ENCODE results near the gene F2R. TPM values are rescaled to one million over a fixed set of nuclear protein-coding genes. Genes with fewer than 3 reads are reported as not detected.
A peak's percentile ranks its signal among the peaks of the same experiment; 100 is the strongest.

The F2R gene
- total and polyA plus RNA-seq, 2 donors from 2014 or later, result 14.6 to 15.3 TPM

DNA sequence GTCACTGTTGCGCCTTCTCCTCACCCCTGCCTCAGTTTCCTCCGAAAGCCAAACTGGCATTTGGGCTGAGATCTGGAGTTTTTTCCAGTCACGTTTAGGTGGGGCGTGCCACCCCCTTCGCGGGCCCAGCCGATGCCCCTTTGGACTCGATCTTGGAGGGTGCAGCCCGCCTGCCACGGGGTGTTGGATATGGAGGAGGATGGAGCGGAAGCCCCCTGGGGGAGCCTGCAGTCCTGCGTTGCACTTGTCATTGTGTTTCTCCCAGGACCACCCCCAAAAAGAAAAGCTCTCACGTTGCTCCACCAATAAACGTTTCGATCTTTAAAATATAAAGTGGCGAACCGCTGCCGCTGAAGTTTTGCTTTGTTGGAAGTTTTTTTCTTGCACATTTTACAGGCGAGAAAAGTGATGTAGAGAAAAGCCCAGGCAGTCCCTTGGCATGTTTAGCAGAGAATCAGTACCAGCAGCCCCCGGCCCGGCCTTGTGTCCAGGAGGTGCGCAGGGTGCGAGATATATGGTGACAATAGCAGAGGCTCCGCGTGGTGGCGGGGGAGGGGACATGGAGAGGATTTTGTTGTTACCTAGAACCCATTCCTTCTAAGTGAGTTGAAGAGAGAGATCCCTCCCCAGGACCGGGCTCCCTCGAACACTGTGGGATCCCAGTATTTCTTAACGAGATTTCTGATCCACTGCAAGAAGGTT is 681 bp downstream of the F2R start:
- H3K9ac ChIP-seq (ENCODE audit: low read length in 3 of 3), result peak overlapping the region; percentile 20 to 71 (median 44)
- H3K36me3 ChIP-seq (ENCODE audit: control insufficient read depth in 2 of 3, insufficient read depth in 3 of 3, low read length in 3 of 3), result no peaks in the 10 kb centered on the region
- H3K27ac ChIP-seq (ENCODE audit: low read depth in 2 of 2, low read length in 2 of 2), result peak overlapping the region in 1 of 2 donors; percentile 63
- FAIRE-seq (no peak), DNase-seq (peak in 4 of 5 donors; percentile 50 to 68 (median 60))
- TF ChIP-seq, protein P1, sequence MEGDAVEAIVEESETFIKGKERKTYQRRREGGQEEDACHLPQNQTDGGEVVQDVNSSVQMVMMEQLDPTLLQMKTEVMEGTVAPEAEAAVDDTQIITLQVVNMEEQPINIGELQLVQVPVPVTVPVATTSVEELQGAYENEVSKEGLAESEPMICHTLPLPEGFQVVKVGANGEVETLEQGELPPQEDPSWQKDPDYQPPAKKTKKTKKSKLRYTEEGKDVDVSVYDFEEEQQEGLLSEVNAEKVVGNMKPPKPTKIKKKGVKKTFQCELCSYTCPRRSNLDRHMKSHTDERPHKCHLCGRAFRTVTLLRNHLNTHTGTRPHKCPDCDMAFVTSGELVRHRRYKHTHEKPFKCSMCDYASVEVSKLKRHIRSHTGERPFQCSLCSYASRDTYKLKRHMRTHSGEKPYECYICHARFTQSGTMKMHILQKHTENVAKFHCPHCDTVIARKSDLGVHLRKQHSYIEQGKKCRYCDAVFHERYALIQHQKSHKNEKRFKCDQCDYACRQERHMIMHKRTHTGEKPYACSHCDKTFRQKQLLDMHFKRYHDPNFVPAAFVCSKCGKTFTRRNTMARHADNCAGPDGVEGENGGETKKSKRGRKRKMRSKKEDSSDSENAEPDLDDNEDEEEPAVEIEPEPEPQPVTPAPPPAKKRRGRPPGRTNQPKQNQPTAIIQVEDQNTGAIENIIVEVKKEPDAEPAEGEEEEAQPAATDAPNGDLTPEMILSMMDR (IDR thresholded peaks at IDR 0.05; ENCODE audit: borderline replicate concordance, extremely low read depth, insufficient read depth), result no peak
- peaks cover 0 to 2% (median 0%) of the 10 kb centered on the region in 3 donors for H3K4me1 ChIP-seq (ENCODE audit: control insufficient read depth in 2 of 3, insufficient read depth in 2 of 3, low read depth in 1 of 3, low read length in 3 of 3)
- peaks cover 2% of the 10 kb centered on the region for H3K27me3 ChIP-seq (ENCODE audit: control insufficient read depth, insufficient read depth, low read length)
- peak overlapping the region; percentile 53 to 78 (median 64) for H3K4me3 ChIP-seq (ENCODE audit: low read length in 3 of 3)
- intact Hi-C loops (cut with DNase I), result no loop called here
- H3K9me3 ChIP-seq (ENCODE audit: control insufficient read depth in 2 of 3, insufficient read depth in 1 of 3, low read length in 3 of 3), result no peaks in the 10 kb centered on the region

DNA sequence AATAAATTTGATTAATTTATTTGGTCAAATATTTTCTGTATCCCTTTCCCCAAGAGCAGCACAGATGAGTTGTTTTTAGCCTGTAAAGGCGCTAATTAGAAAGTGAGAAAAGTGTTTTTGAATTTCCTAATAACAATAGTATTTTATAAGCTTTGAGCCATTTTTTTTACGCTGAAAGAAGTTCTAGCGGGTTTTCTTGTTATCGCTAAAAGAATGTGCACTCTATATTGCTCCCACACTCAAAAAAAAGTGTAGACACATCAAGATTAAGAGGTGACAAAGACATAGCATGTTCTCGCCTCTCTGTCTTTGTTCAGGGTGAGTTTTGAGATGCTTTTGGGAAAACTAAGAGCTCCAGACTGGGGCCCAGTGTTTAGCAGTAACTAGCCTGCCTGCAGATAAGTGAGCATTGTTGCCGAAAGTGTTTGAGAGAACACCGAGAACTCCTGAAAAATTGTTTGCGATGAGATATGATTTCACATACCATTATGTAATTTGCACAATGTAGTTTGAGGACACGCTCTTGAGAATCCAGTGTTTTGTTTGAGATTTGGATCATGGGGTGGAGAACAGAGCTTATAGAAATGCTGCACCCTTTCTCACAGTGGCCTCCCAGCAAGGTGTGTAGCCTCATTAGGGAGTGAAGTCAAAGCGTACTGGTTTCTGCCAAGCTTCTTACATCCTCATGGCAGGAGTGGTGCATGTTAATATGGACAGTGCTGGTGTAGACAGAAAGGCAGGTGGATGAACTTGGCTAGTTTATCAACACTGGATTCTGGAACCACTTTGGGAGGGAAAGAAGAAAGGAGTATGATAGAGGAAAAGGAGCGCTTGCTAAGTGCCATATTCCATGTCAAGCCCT is 1.5 kb downstream of the F2R start:
- TF ChIP-seq, protein P1 (IDR thresholded peaks at IDR 0.05; ENCODE audit: borderline replicate concordance, extremely low read depth, insufficient read depth), result no peak
- Histone ChIP-seq H3K4me3 (ENCODE audit: low read length in 3 of 3) (peak overlapping the region; percentile 53 to 78 (median 64)), H3K9me3 (ENCODE audit: control insufficient read depth in 2 of 3, insufficient read depth in 1 of 3, low read length in 3 of 3) (no peaks in the 10 kb centered on the region), H3K9ac (ENCODE audit: low read length in 3 of 3) (peak overlapping the region; percentile 22 to 55 (median 44)), H3K27ac (ENCODE audit: low read depth in 2 of 2, low read length in 2 of 2) (no peak overlapping the region), H3K27me3 (ENCODE audit: control insufficient read depth, insufficient read depth, low read length) (peaks cover 2% of the 10 kb centered on the region), H3K36me3 (ENCODE audit: control insufficient read depth in 2 of 3, insufficient read depth in 3 of 3, low read length in 3 of 3) (no peaks in the 10 kb centered on the region), H3K4me1 (ENCODE audit: control insufficient read depth in 2 of 3, insufficient read depth in 2 of 3, low read depth in 1 of 3, low read length in 3 of 3) (peaks cover 0 to 2% (median 0%) of the 10 kb centered on the region in 3 donors)
- no peak for FAIRE-seq
- no peak for DNase-seq
- intact Hi-C loops (cut with DNase I), result no loop called here

DNA sequence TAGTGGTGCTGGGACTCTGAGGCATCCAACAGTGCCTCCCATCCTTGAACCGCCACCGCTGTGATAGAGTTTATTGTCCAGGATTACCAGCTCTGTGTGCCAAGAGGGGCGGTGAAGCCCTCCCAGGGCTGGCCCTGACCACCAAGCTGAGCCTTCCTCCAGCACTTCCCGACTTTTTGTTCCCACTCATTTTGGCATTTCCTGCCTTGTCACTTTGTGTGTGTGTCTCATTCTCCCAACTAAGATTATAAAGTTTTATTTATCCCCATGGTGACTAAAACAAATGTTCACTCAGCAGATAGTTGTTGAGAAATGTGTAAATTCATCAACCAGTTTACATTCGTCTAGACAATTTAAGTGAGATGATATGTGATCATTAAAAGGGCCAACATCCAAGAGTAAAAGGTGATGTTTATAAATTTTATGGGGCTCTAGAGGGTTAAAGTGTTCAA is 2.5 kb downstream of the F2R start:
- peaks cover 2% of the 10 kb centered on the region for H3K27me3 ChIP-seq (ENCODE audit: control insufficient read depth, insufficient read depth, low read length)
- H3K9ac ChIP-seq (ENCODE audit: low read length in 3 of 3), result no peak overlapping the region
- H3K9me3 ChIP-seq (ENCODE audit: control insufficient read depth in 2 of 3, insufficient read depth in 1 of 3, low read length in 3 of 3), result no peaks in the 10 kb centered on the region
- no peak for FAIRE-seq
- peak overlapping the region in 1 of 3 donors; percentile 78 for H3K4me3 ChIP-seq (ENCODE audit: low read length in 3 of 3)
- H3K27ac ChIP-seq (ENCODE audit: low read depth in 2 of 2, low read length in 2 of 2), result no peak overlapping the region
- H3K36me3 ChIP-seq (ENCODE audit: control insufficient read depth in 2 of 3, insufficient read depth in 3 of 3, low read length in 3 of 3), result no peaks in the 10 kb centered on the region
- peak in 1 of 5 donors; percentile 47 for DNase-seq
- TF ChIP-seq, protein P1 (IDR thresholded peaks at IDR 0.05; ENCODE audit: borderline replicate concordance, extremely low read depth, insufficient read depth), result no peak
- H3K4me1 ChIP-seq (ENCODE audit: control insufficient read depth in 2 of 3, insufficient read depth in 2 of 3, low read depth in 1 of 3, low read length in 3 of 3), result peaks cover 0 to 2% (median 0%) of the 10 kb centered on the region in 3 donors
- intact Hi-C loops (cut with DNase I), result no loop called here

All from kidney (tissue), 14 donors.